GM18511 (cell line): ENCODE results near the gene PON2.
A peak's percentile ranks its signal among the peaks of the same experiment; 100 is the strongest.
"Not testable (repeated sequence)": the region's sequence is repeated elsewhere in the genome, so short reads cannot be mapped to it uniquely, and the experiment has no call there.

Experiments used
- ATAC-seq: cut with Tn5 transposase; IDR thresholded peaks from one replicate; pipeline ENCODE4 v1.9.1; 2021; ENCODE audit warnings: mild to moderate bottlenecking, moderate library complexity; ENCODE audit not compliant: unreplicated experiment

PON2 gene

DNA sequence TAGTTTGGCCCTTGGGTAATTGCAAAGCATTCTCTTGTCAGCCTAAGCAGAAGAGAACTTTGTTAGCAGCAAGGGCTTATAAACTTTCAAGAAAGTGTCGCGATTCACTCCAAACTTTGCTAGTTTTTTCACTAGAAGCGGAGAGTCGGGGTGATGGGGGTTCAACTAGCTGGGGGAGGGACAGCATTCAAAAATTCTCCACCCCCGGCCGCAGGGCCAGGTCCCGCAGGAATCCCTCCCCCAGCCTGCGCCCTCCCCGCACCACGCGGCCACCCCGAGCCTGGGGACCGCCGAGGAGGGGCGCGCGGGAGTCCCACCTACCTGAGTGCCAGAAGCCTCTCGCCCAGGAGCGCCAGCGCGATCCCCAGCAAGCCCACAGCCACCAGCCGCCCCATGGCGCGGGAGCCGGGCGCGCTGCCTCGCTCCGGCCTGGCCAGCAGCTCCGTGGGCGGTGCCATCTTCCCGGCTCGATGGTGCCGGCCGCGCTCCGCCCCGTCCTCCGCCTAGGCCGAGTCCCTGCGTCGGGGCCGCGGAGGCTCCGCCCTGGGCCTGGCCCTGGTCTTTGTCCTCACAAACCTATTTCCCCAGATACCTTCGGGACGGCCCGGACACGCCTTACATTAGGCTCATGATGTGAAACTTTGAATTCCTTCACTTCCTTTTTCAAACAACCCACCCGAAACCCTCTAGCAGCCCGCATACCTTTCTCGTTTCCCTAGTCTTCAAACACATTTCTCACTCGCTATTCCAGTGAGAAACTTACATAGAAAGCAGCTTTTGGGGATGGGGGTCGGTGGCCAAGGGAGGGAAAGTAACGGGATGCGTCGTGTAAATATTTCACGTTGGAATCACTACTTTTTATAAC, at the start of gene PON2:
Gene PON2 (minus strand): TSS at position 472 of the 865 bp plus-strand sequence. CDS start 77 bp downstream, at position 395.
- ATAC-seq: peak; percentile 93

- ATAC-seq: no peak
These were observed 47.6 kb upstream of the PON2 start for GRCh38 chr7:95482424-95482823.

GRCh38 chr7:95481271-95482165, 46.7 kb upstream of the PON2 start:
- no peak for ATAC-seq

DNA sequence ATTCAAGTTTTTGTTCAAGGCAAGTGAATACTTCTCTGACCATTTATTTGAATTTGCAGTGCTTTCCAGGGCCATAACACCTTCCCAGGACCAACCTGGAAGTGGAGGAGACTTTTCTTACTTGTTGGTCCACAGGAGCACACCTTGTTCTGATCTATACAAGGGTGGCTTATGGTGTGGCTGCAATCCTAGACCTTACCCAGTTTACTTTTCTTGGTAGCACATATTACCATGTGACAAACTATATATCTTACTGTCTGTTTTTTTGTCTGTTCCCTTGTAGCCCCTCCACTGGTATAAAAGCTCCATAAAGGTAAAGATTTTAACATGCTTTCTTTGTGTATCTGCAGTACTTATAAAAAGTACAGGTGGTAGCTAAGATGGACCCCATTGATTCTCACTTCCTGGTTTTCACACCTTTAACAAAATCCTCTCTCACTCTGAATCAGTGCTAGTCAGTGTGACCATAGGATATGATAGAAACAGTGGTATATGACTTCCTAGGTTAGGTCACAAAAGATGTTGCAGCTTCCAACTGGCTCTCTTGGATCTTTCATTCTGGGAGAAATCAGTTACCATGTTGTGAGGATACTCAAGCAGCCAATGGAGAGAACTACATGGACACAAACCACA, 45.3 kb upstream of the PON2 start:
- ATAC-seq: peak; percentile 71

DNA sequence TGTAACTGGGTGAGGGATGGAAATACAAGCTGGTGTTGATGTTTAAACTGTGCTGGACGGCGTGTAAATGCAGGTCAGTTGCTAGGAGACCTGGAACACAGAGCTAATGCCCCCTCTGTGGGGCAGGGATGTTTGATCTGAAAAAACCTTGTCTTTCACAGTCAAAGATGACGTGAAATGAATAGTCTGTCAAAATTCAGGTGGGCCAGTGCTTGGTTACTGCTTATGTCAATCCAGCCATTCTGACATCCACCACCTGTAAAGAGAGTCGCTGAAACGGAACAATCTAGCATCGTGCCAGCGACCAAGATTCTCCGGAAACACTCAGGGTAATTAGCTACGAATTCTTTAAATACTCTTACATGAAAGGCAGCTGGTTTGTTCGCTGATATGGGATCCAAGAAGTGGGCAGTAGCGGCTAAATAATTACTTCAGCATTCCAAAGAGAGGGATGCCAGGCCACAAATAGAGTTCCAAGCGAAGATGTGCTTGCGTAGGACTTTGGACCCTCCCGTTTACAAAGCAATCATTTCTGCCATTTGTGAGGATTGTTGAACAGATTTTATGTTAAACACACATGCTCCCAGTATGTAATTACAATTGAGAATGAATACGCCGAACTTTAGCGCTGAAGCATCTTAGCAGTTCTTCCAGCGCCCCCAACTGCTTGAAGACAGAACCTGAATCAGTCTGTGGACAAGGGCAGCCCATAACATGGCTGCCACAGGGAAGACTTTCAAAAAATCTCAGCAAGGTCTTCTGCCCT, 43.6 kb upstream of the PON2 start:
- no peak for ATAC-seq

DNA sequence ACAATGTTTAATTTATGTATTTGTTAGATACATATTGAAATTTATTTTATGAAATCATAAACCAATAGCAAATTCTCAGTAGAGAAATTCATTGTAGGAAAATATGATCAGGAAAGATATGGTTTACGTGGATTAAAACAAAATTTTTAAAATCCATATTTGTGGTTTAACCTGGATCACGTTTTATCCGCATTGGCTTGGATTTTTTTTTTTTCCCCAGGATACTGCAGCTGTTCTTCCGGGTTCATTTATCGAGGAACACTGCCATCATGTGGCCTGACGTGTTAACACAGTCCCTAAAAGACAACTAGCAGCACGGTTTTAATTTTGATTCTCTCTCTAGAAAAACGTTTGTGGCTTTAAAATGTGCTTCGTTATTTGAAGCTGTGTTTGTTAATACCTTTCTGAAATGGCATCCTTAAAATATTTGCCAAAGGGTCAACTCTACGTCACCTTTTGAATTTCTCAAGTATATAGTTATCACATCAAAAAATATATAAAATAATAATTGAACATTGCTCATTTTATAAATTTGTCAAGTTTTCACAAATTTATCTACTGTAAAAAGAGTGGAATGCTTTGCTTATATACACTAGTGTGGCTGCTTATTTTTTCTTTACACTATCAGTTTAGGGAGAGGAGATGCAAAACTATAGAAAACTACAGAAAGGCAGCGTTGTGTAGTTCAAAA, 42.2 kb upstream of the PON2 start:
- peak; percentile 66 for ATAC-seq

- no peak for ATAC-seq
These were observed 41.4 kb upstream of the PON2 start for GRCh38 chr7:95476072-95476847.

GRCh38 chr7:95473276-95473985, 38.6 kb upstream of the PON2 start:
- ATAC-seq: no peak

DNA sequence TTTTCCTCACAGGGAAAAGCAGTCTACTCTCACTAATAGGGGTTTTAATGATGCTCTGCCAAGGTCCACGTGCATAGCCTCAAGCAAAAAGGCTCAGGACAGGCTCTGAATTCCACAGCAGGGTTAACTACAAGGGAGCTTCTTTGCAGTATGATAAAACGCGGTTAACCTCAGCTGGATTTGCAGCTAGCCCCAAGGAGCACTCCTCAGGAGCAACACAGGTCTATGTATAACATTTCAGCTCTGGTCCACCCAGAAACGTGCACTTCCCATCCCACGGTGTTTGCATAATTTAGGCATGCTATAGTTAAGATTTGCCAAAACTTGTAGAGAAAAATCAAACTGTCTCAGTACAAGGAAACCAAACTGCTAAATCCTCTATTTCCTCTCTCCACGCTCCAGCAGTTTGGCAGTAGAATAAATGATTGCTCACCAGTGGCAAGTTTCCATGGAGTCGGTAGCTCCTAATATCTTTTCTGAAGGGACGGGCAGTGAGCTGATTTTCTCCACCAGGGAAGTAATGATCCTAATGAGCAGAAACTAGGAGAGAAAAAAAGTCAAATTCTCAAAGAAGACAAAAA, 37.8 kb upstream of the PON2 start:
- no peak for ATAC-seq

DNA sequence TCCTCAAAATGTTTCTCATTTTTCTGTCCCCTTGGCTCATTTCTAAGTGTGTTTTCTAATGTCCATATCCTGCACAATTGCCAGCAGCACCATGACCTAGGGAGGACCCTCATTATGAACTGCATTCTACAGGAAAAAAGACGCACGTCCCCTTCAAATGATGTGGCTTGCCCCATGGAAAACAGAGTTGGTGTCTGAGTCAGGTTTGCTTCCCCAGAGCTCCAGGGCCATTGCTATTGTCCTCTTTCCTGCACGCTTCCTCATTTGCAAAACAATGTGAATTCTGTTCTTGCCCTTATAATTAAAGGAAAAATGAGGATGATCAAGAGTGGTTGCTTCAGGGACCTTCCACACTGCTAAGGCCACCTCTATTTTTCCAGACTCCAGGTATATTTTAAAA, 36.2 kb upstream of the PON2 start:
- peak; percentile 2 for ATAC-seq

- ATAC-seq: peak; percentile 99
These were observed 35.6 kb upstream of the PON2 start for GRCh38 chr7:95470452-95470851.

GRCh38 chr7:95469848-95470247, 35.0 kb upstream of the PON2 start:
- no peak for ATAC-seq

DNA sequence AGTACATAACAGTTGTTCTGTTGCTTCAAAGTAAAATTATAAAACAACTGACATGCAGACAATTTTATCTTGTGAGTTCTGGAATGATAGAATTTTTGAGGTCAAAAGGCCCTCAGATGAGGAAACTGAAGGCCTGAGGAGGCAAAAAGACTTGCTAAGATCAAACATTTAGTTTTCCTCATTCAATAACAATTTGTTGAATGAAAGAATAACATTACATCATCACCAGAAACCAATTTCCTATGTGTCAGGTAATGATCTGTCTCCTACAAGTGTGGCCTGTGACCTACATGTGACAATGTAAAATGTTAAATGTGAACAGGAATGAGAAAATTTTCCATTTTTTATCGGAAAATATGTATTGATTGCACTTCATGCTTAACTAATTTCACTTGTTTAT, 34.4 kb upstream of the PON2 start:
- ATAC-seq: no peak

DNA sequence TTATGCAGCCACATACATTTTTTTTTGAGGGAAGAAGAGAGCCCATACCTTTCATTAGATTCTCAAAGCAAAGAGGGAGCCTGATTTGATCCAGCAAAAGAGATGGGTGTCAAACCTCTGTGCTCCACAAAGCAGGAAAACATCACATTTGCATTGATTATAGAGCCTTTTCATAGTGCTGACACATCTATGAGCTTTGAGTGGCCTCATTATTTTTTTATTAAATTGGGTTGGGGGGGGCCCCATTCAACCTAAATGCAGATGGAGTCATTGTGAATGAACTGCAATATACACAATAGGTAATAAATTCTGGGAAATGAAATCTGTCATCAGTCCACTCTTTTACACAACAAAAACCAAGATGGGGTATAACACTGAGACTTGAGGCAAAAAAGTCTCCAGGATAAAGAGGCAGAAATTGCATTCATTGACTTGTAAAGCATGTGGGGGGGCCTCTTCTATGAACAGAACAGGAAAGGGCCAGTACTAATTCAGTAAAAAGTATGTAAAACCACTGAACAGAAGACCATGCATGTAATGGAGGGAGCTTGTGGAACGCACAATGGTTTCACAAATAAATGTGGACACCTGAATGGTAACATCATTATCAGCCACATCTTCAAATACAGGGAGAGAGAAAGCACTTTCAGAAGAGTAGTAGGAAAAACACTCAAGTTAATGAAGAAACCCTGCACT, 33.2 kb upstream of the PON2 start:
- ATAC-seq: no peak

GRCh38 chr7:95460653-95461052, 25.8 kb upstream of the PON2 start:
- ATAC-seq: not testable (repeated sequence)

GRCh38 chr7:95457947-95458346, 23.1 kb upstream of the PON2 start:
- no peak for ATAC-seq

- peak; percentile 83 for ATAC-seq
These were observed 19.7 kb upstream of the PON2 start for GRCh38 chr7:95454438-95455045.
